Coronary artery (tissue), 2 donors: ENCODE results near the gene KPNA6.
"Not testable (repeated sequence)": the region's sequence is repeated elsewhere in the genome, so short reads cannot be mapped to it uniquely, and the experiment has no call there.

Source experiments
- DNase-seq: peaks from one replicate; pipeline ENCODE4 v3.0.0-alpha.2; 2017; ENCODE audit warnings: low spot score
- H3K27ac ChIP-seq, 2 donors: fragments of 200-600 bp; sonication (generic); one replicate each; pipeline ENCODE4 v1.5.1; 2016 to 2019
- H3K4me3 ChIP-seq: fragments of 200-600 bp; sonication (generic); 2 replicates; pipeline ENCODE4 v1.5.1; 2016; ENCODE audit warnings: mild to moderate bottlenecking, moderate library complexity
- TF ChIP-seq, protein P1 (sequence below): fragments of 200-600 bp; sonication (generic); IDR thresholded peaks from one replicate; pipeline ENCODE4 v1.5.1; 2019; ENCODE audit warnings: antibody characterized with exemption

The KPNA6 gene

DNA sequence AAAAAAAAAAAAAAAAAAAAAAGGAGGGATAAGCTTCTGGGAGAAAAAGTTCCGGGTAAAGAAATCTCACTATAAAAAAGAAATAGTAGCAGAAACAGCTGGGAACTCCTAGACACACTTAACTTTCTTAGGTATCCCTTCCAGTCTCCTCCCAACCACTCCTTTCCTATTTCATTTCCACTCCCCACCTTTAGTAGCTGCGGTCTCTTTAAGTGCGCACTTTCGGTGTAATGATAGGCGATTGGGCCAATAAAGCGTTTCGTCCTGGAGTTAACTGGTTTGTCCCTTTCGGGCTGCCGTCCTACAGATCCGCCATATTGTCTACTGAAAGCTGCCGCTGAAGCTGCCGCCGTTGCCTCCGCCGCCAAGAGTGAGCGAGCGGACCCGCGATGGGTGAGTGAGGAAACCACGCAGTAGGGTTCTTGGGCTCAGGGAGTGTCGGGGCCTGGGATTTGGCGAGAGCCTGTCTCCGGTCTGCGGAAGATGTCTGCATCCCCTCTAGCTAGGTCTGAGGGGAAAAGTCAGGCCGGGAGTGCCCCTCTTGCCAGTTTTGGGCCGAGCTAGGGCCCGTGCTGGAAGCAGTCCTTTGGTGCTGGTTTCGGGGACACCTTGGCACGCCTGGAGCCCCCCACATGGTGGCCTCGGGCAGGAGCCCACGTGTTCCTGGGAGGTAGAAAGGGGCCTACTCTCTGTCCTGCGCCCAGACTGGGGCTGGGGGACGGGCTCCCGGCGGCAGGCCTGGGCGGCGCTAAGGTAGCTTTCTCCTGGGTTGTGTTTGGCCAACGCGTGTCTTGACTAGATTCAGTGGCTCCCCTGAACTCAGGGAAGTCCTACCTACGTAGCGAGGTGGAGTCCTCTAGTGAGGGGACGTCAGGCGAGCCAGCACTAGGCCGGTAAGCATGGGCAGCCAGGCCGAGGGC is at the start of gene KPNA6:
TSS of gene KPNA6 (plus strand) at position 315 of the 920 bp plus-strand sequence. CDS start at position 390, 75 bp downstream.
- Histone ChIP-seq H3K4me3 (peak within 1 kb of the TSS; percentile 94), H3K27ac (peak within 1 kb of the TSS; percentile 83 to 94)
- peak; percentile 91 for DNase-seq
- TF ChIP-seq, protein P1, sequence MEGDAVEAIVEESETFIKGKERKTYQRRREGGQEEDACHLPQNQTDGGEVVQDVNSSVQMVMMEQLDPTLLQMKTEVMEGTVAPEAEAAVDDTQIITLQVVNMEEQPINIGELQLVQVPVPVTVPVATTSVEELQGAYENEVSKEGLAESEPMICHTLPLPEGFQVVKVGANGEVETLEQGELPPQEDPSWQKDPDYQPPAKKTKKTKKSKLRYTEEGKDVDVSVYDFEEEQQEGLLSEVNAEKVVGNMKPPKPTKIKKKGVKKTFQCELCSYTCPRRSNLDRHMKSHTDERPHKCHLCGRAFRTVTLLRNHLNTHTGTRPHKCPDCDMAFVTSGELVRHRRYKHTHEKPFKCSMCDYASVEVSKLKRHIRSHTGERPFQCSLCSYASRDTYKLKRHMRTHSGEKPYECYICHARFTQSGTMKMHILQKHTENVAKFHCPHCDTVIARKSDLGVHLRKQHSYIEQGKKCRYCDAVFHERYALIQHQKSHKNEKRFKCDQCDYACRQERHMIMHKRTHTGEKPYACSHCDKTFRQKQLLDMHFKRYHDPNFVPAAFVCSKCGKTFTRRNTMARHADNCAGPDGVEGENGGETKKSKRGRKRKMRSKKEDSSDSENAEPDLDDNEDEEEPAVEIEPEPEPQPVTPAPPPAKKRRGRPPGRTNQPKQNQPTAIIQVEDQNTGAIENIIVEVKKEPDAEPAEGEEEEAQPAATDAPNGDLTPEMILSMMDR = no peak

- Histone ChIP-seq H3K27ac (peak overlapping the region in 1 of 2 donors; percentile 9), H3K4me3 (no peak overlapping the region)
- TF ChIP-seq, protein P1 = no peak
- DNase-seq = no peak
Measured at GRCh38 chr1:32060914-32061313, 46.9 kb upstream of the KPNA6 start.

- no peak overlapping the region for H3K4me3 ChIP-seq
- TF ChIP-seq, protein P1 = no peak
- H3K27ac ChIP-seq = peak overlapping the region; percentile 77 to 78
- no peak for DNase-seq
Measured at GRCh38 chr1:32062867-32063230, 45.0 kb upstream of the KPNA6 start.

DNA sequence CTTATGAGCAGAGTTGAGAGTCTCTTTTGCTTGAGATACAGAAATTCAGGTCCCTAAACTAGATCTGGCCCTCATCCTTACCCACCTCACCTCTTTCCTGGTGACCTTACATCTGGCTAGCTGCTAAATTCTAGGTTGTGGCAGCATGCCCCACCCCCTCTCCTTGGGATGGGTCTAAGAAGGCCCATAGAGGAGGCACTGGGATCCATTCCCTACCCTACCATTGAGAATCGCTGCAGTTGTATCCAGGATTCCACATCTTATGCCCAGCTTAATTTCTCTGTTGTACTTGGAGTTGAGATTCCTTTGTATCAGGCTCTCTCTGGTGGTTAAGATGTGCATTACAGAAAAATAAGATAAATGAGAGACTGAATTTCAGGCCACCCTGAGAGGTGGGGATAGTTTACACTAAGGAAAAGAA is 44.6 kb upstream of the KPNA6 start:
- DNase-seq = no peak
- Histone ChIP-seq H3K27ac (peak overlapping the region; percentile 77 to 78), H3K4me3 (no peak overlapping the region)
- TF ChIP-seq, protein P1 = peak; percentile 64

DNA sequence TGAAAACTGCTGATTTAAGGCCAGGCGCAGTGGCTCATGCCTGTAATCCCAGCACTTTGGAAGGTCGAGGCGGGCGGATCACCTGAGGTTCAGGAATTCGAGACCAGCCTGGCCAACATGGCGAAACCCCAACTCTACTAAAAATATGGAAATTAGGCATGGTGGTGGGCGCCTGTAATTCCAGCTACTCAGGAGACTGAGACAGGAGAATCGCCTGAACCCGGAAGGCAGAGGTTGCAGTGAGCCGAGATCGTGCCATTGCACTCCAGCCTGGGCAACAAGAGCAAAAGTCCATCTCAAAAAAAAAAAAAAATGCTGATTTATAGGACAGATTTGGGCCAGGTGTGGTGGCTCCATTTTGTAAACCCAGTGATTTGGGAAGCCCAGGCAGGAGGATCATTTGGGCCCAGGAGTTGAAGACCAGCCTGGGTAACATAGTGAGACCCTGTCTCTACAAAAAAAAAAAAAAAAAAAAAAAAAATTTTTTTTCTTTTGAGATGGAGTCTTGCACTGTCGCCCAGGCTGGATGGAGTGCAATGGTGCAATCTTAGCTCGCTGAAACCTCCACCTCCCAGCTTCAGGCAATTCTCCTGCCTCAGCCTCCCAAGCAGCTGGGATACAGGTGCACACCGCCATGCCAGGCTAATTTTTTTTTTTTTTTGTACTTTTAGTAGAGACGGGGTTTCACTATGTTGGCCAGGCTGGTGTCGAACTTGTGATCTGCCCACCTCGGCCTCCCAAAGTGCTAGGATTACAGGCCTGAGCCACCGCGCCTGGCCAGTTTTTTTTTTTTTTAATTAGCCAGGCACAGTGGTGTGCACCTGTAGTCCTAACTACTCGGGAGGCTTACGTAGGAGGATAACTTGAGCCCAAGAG is 42.0 kb upstream of the KPNA6 start:
- not testable (repeated sequence) for DNase-seq, H3K4me3 ChIP-seq
- peak overlapping the region in 1 of 2 donors; percentile 54 for H3K27ac ChIP-seq

GRCh38 chr1:32066489-32066873 is 41.4 kb upstream of the KPNA6 start:
- H3K27ac ChIP-seq = peak overlapping the region; percentile 26 to 54
- TF ChIP-seq, protein P1 = no peak
- H3K4me3 ChIP-seq = no peak overlapping the region
- DNase-seq = peak; percentile 85

- Histone ChIP-seq H3K27ac (no peak overlapping the region), H3K4me3 (no peak overlapping the region)
- no peak for DNase-seq
- TF ChIP-seq, protein P1 = no peak
Measured at GRCh38 chr1:32068957-32069588, 38.8 kb upstream of the KPNA6 start.
